ENCODE results near the gene CRK.

DNA sequence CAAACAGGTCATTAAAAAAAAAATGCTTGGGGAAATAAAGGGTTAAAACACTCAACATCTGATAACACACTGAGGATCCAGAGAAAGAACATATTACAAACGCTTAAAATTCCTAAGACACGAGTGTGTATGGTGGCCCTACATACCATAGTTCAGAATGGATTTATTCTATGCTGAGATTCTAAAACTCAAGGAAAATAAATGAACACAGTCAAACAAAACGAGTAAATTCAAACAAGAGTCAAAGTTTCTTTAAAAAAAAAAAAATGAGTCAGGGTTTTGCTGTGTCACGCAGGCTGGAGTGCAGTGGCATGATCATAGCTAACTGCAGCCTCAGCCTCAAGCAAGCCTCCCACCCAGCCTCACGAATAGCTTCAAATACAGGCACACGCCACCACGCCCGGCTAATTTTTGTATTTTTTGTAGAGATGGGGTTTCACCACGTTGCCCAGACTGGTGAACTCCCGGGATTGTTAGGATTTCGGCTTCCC, 17.4 kb downstream of the CRK start:
- TF ChIP-seq, protein P1, sequence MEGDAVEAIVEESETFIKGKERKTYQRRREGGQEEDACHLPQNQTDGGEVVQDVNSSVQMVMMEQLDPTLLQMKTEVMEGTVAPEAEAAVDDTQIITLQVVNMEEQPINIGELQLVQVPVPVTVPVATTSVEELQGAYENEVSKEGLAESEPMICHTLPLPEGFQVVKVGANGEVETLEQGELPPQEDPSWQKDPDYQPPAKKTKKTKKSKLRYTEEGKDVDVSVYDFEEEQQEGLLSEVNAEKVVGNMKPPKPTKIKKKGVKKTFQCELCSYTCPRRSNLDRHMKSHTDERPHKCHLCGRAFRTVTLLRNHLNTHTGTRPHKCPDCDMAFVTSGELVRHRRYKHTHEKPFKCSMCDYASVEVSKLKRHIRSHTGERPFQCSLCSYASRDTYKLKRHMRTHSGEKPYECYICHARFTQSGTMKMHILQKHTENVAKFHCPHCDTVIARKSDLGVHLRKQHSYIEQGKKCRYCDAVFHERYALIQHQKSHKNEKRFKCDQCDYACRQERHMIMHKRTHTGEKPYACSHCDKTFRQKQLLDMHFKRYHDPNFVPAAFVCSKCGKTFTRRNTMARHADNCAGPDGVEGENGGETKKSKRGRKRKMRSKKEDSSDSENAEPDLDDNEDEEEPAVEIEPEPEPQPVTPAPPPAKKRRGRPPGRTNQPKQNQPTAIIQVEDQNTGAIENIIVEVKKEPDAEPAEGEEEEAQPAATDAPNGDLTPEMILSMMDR (IDR thresholded peaks at IDR 0.05; ENCODE audit: low read depth, low read length) = no peak
- no peak for TF ChIP-seq POLR2A (IDR thresholded peaks at IDR 0.05; ENCODE audit: extremely low read depth, insufficient read length)
- TF ChIP-seq MYC (IDR thresholded peaks at IDR 0.05; ENCODE audit: low read depth, low read length) = no peak
- TF ChIP-seq, protein P2, sequence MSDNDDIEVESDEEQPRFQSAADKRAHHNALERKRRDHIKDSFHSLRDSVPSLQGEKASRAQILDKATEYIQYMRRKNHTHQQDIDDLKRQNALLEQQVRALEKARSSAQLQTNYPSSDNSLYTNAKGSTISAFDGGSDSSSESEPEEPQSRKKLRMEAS (IDR thresholded peaks at IDR 0.05; ENCODE audit: low read depth, low read length) = no peak

Data from NB4 (cell line).